SK-N-SH (cell line): Measurements from ENCODE around the gene TMEM170B.

Experiments
- CHD2 ChIP-seq: fragments of 150-350 bp; IDR thresholded peaks from 2 replicates; pipeline ENCODE4 v1.6.1; 2018; ENCODE audit warnings: low read length; ENCODE audit not compliant: partially characterized antibody
- EZH2phosphoT487 ChIP-seq: fragments of 200-600 bp; sonication (generic); IDR thresholded peaks from 2 replicates; pipeline ENCODE4 v1.6.1; 2017; ENCODE audit warnings: low read depth, mixed run types, mild to moderate bottlenecking, antibody characterized with exemption, moderate library complexity, borderline replicate concordance
- POLR2AphosphoS5 ChIP-seq: IDR thresholded peaks from 2 replicates; pipeline ENCODE4 v1.6.1; 2012; ENCODE audit warnings: low read depth, low read length
- TCF12 ChIP-seq: IDR thresholded peaks from 2 replicates; pipeline ENCODE4 v1.4.0; 2012
- ZBTB33 ChIP-seq: IDR thresholded peaks from 2 replicates; pipeline ENCODE4 v1.4.0; 2012; ENCODE audit warnings: low read depth, borderline replicate concordance
- TF ChIP-seq, protein P1 (sequence below): fragments of 200-600 bp; sonication (generic); IDR thresholded peaks from 2 replicates; pipeline ENCODE4 v1.6.1; 2017; ENCODE audit warnings: antibody characterized with exemption, mild to moderate bottlenecking, moderate library complexity

- no peak for TF ChIP-seq CHD2
- TF ChIP-seq ZBTB33, result no peak
- TF ChIP-seq, protein P1, sequence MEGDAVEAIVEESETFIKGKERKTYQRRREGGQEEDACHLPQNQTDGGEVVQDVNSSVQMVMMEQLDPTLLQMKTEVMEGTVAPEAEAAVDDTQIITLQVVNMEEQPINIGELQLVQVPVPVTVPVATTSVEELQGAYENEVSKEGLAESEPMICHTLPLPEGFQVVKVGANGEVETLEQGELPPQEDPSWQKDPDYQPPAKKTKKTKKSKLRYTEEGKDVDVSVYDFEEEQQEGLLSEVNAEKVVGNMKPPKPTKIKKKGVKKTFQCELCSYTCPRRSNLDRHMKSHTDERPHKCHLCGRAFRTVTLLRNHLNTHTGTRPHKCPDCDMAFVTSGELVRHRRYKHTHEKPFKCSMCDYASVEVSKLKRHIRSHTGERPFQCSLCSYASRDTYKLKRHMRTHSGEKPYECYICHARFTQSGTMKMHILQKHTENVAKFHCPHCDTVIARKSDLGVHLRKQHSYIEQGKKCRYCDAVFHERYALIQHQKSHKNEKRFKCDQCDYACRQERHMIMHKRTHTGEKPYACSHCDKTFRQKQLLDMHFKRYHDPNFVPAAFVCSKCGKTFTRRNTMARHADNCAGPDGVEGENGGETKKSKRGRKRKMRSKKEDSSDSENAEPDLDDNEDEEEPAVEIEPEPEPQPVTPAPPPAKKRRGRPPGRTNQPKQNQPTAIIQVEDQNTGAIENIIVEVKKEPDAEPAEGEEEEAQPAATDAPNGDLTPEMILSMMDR, result no peak
- TF ChIP-seq EZH2phosphoT487, result no peak
- TF ChIP-seq POLR2AphosphoS5, result no peak
- no peak for TF ChIP-seq TCF12
Measured at GRCh38 chr6:11586117-11586516, 48.6 kb downstream of the TMEM170B start.
